HG03460 (cell line): ENCODE data around the gene FAIM2.

ENCODE experiments used
- ATAC-seq: cut with Tn5 transposase; IDR thresholded peaks from one replicate; pipeline ENCODE4 v1.9.1; 2021; ENCODE audit not compliant: unreplicated experiment

The FAIM2 gene

GRCh38 chr12:49899286-49899843 lies 4.3 kb downstream of the FAIM2 start:
- ATAC-seq = no peak

- ATAC-seq = no peak
Measured at GRCh38 chr12:49897276-49897675, 6.4 kb downstream of the FAIM2 start.

- no peak for ATAC-seq
Measured at GRCh38 chr12:49895773-49896172, 7.9 kb downstream of the FAIM2 start.

DNA sequence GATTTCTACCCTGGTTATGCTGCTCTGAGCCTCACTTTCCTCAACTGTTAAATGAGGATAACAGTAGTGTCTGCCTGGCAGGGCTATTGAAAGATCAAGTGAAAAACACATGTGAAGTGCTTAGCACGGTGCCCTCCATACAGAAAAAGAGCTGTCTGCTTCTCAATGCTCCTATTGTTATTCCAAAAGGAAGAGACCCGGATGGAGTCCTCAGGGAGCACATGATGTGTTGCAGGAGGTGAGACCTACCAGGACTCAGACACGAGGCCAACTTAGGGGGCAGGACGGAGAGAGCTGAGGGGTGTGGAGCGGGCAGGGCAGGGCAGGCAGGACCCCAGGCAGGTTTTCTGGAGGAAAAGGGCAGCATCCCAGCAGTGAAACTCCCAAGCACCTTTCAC lies 8.9 kb downstream of the FAIM2 start:
- no peak for ATAC-seq

GRCh38 chr12:49893753-49894750 lies 9.6 kb downstream of the FAIM2 start:
- no peak for ATAC-seq

DNA sequence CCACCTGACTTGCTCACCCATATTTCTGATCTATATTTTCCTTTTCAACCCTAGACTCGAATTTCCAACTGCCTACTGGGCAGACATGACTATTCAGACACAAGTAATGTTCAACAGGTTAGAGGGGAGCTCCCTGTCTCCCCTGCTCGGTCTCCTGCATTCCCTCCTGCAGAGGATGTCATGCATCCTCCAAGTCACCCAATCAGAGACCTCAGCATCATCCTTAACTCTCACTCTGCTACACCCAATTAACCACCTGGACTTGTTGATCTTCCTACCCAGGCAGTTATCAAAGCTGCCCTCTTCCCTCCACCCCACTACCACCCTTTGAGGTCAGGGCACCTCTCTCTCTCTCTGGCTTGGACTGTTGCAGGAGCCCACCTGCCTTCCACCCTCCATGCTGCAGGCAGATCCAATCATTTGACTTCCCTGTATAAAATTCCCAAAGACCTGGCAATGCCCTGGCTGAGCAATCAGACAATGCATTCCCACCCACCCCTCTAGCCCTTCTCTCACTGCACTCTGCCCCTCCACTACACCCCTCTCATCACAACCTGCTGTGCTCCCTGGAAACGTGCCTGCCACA lies 10.9 kb downstream of the FAIM2 start:
- ATAC-seq = no peak

GRCh38 chr12:49892084-49892731 lies 11.5 kb downstream of the FAIM2 start:
- no peak for ATAC-seq

- ATAC-seq = no peak
Measured at GRCh38 chr12:49891476-49891875, 12.2 kb downstream of the FAIM2 start.

- ATAC-seq = no peak
Measured at GRCh38 chr12:49891012-49891411, 12.7 kb downstream of the FAIM2 start.

- ATAC-seq = no peak
Measured at GRCh38 chr12:49890096-49890461, 13.6 kb downstream of the FAIM2 start.

DNA sequence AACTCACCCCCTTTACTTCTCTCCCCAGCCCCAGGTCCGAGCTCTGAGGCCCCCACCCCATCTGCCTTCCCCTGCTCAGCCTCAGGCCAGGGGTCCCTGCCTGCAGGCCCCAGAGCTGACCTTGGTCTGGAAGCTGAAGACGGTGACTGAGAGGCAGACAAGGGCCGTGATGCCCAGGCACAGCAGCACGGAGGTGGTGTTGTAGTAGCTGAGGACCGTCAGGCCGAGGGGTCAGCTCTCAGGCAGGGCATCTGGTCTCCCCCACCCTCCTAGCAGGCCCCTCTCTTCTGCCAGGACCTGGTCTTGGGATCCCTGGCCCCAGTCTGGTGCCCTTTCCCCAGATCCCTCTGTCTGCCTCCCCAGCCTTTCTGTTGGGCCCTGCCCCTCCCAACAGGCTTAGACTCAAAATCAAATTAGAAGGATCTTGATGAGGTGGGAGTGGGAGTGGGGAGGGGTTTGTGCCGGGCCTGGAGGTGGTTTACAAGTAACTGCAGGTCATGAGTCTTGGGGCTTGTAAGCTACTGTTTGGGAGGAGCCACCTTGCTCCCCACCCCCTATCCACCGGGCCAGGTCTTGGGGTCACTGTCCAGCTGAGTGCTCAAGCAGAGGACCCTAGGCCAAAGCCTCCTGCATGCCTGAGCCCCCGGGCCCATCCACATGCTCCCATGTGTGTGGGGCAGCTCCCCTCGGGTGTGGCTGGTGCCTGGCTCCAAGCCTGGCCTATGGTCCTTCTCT lies 14.2 kb downstream of the FAIM2 start:
- ATAC-seq = no peak

DNA sequence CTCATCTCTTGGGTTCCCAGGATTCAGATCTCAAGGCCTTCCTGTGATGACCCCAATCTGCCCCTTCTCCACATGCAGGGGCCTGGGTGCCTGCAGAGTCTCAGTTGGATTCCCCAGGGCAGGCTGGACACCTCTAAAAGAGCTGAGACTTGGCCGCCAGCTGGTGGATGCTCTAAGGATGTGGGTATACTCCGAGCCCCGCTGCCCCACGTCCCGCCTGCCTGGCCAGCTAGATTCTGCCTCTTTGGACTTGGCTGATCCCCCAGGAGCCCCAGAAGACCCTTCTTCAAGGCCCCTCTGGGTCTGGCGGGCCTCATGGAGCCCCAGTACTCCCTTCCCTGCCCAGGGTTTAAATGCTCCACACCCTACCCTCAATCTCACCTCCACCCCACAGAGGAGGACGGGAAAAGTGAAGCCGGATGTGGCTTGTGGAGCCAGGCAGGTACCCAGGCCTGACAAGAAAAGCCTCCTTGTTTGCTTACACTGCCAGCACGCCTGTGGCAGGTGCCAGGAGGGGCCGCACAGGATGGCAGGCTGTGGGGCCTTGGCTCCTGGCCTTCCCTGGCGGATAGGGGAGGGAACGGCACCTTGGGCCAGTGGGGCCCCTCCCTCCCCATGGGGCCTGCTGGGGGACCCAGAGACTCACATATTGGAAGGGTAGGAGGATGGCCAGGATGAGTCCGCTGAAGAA lies 15.1 kb downstream of the FAIM2 start:
- no peak for ATAC-seq

DNA sequence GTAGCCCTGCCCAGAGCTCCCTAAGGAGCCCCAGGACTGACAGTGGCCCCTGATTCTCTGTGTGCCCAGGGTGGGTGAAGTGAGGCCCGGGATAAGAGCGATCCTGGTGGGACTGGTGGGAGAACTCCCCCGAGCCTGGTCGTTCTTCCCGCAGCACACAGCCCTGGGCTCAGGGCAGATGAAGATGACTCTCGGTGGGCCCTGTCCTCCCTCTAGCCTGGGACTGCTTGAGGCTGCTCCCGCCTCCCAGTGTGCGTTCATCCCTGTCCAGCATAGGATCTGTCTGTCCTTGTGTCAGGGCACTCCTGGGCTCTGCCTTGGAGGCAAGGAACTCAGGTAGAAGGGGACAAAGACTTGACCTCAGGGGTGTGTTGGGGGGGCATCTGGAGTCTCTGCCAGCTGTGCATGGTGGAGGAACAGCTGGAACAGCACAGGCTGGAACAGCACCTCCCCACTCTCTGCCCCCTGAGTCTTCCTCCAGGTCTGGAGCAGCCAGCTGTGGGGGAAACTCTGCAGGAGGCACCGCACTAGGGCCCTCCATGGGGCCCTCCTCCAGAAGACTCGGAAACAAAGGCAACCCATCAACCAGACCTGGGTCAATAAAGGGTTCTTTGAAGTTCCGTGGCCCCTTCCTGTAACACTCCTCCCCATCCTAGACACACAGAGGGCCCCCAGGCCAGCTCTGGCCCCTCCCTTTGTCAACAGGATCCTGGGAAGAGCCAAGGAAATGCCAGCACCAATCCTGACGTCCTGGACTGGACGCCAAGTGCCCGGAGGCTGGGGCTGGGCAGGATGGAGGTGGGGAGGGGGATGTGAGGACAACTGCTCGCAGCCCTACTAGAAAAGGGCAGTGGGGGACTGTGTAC lies 15.9 kb downstream of the FAIM2 start:
- no peak for ATAC-seq

GRCh38 chr12:49887091-49887490 lies 16.6 kb downstream of the FAIM2 start:
- no peak for ATAC-seq

DNA sequence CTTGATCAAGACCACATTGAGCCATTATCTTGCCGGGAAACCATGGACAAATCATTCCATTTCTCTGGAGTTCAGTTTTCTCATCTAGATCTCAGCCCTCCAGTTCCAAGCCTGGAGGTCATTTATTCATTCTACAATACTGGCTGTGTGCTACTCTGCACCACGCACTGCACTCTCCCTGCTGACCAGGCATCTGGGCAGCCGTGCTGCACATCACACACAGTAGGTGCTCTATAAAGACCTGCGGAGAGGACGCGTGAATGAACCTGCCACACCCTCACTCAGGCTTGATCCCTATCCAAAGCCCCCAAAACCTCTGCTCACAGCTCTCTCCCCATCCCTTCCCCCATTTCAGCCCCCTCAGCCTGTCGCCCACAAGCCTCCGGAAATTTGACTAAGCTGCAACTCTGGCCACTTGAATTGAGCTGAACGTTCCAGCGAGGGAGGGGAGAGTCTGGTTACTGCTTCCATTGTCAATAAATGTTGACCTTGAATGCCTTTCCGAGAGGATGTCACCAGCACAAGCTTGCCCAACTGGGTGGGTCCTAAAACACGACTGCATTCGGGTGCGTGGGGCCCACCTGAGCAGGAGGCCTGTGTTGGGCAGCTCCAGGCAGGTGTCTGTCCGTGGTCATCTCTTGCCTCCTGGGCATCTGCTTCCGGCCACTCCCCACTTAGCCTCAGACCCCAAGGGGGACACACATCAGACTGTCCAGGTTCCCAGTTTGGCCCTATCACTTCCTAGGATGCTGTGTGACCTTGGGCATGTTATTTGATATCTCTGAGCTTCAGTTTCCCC lies 17.8 kb downstream of the FAIM2 start:
- no peak for ATAC-seq

- no peak for ATAC-seq
Measured at GRCh38 chr12:49885118-49885517, 18.6 kb downstream of the FAIM2 start.

DNA sequence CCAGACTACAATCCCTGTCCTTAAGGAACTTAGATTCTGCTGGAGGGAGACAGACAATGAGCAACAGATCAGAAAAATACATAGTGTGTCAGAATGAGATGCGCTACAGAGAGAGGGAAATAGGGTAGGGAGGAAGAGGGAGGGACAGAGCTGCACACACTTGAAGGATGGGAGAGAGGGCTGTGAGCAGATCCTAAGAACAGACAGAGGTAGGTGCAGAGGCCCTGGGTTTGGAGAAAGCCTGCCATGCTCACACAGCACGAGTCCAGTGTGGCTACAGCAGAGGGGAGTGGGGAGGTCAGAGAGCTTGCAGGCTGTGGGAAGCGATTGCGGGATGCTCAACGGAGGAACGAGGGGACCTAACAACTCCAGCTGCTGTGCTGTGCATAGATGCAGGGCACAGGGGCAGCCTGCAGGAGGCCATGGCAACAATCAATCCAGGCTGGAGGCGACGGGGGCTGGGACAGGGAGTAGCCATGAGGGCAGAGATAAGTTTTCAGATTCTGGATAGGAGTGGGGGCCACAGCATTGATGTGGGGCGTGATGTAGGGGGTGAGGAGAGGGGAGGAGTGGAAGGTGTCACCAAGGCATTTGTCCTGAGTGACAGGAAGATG lies 20.7 kb downstream of the FAIM2 start:
- no peak for ATAC-seq

GRCh38 chr12:49882248-49882850 lies 21.4 kb downstream of the FAIM2 start:
- no peak for ATAC-seq
